ENCODE results near the gene STX16.

STX16 gene

GRCh38 chr20:58650776-58651558, at the start of gene STX16:
STX16 (plus strand) TSS chr20:58651283; CDS start chr20:58652007, 724 bp downstream.
- DNase-seq = peak; percentile 91

- DNase-seq = no peak
These were observed 49.0 kb upstream of the STX16 start for GRCh38 chr20:58602124-58602523.

- no peak for DNase-seq
These were observed 47.4 kb upstream of the STX16 start for GRCh38 chr20:58603721-58604120.

GRCh38 chr20:58604128-58604881, 46.8 kb upstream of the STX16 start:
- no peak for DNase-seq

- DNase-seq = no peak
These were observed 45.6 kb upstream of the STX16 start for GRCh38 chr20:58605292-58606065.

GRCh38 chr20:58606184-58606583, 44.9 kb upstream of the STX16 start:
- no peak for DNase-seq

- no peak for DNase-seq
These were observed 42.8 kb upstream of the STX16 start for GRCh38 chr20:58608096-58608840.

GRCh38 chr20:58609026-58609425, 42.1 kb upstream of the STX16 start:
- no peak for DNase-seq

- no peak for DNase-seq
These were observed 40.8 kb upstream of the STX16 start for GRCh38 chr20:58610071-58610800.

- DNase-seq = no peak
These were observed 40.3 kb upstream of the STX16 start for GRCh38 chr20:58610811-58611210.

- no peak for DNase-seq
These were observed 39.6 kb upstream of the STX16 start for GRCh38 chr20:58611236-58612030.

GRCh38 chr20:58612121-58612691, 38.9 kb upstream of the STX16 start:
- no peak for DNase-seq

- DNase-seq = no peak
These were observed 37.8 kb upstream of the STX16 start for GRCh38 chr20:58613061-58613854.

GRCh38 chr20:58614366-58614765, 36.7 kb upstream of the STX16 start:
- DNase-seq = no peak

- no peak for DNase-seq
These were observed 35.9 kb upstream of the STX16 start for GRCh38 chr20:58614984-58615760.

- no peak for DNase-seq
These were observed 34.7 kb upstream of the STX16 start for GRCh38 chr20:58616411-58616810.

GRCh38 chr20:58617158-58617557, 33.9 kb upstream of the STX16 start:
- no peak for DNase-seq

GRCh38 chr20:58618351-58619076, 32.6 kb upstream of the STX16 start:
- DNase-seq = no peak
